ACC112 (cell line): Measurements from ENCODE around the gene HOXA2.
A peak's percentile ranks its signal among the peaks of the same experiment; 100 is the strongest.

Source experiments
- H2AFZ ChIP-seq: fragments of 200-600 bp; sonication (generic); one replicate; pipeline ENCODE4 v1.6.0; 2017; ENCODE audit warnings: antibody characterized with exemption, low read length; ENCODE audit not compliant: unreplicated experiment
- H3K27ac ChIP-seq: fragments of 200-600 bp; sonication (generic); 2 replicates; pipeline ENCODE4 v1.5.1; 2014; ENCODE audit warnings: low read depth, mild to moderate bottlenecking, antibody characterized with exemption, low read length, moderate library complexity
- H3K27me3 ChIP-seq: fragments of 200-600 bp; sonication (generic); 2 replicates; pipeline ENCODE4 v1.6.1; 2014; ENCODE audit warnings: mild to moderate bottlenecking, antibody characterized with exemption, low read length, moderate library complexity, mixed read lengths; ENCODE audit not compliant: insufficient read depth
- H3K36me3 ChIP-seq: fragments of 200-600 bp; sonication (generic); 2 replicates; pipeline ENCODE4 v1.6.1; 2016; ENCODE audit warnings: mild to moderate bottlenecking, antibody characterized with exemption, low read length, moderate library complexity, mixed read lengths; ENCODE audit not compliant: insufficient read depth
- H3K4me1 ChIP-seq: fragments of 200-600 bp; sonication (generic); one replicate; pipeline ENCODE4 v1.6.1; 2016; ENCODE audit warnings: low read length, mixed read lengths; ENCODE audit not compliant: insufficient read depth, unreplicated experiment, control insufficient read depth
- H3K4me3 ChIP-seq: fragments of 200-600 bp; sonication (generic); 2 replicates; pipeline ENCODE4 v1.5.1; 2014; ENCODE audit warnings: mild to moderate bottlenecking, low read depth, low read length
- H3K79me2 ChIP-seq: fragments of 200-600 bp; sonication (generic); one replicate; pipeline ENCODE4 v1.6.0; 2016; ENCODE audit warnings: low read length; ENCODE audit not compliant: control insufficient read depth, unreplicated experiment, insufficient read depth

The HOXA2 gene

DNA sequence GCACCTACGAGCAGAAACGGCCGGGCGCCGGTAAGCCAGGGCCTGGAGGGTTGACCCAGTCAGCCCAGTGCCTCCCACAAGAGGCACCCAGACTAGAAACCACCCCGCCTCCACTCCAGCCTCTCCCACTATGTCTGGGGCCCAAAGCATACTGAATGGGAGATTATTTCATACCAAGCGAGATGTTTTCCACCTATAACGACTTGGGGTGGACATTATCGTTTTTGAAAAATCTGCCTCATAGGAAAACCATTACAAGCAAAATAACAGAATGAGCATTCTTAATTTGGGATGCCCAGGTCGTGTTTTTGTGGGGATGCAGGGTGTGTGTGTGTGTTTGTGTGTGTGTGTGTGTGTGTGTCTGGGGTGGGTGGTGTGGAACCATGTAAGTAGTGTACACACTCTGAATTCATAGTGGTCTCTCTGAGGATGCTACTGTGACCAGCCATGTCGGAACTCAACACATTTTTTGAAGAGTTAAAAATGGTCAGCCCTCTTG lies 43.5 kb upstream of the HOXA2 start:
- Histone ChIP-seq H3K27ac (no peak overlapping the region), H3K4me3 (no peak overlapping the region), H3K36me3 (no peaks in the 10 kb centered on the region), H3K27me3 (peaks cover 98% of the 10 kb centered on the region), H3K4me1 (no peaks in the 10 kb centered on the region), H3K79me2 (no peaks in the 10 kb centered on the region), H2AFZ (no peak overlapping the region)

DNA sequence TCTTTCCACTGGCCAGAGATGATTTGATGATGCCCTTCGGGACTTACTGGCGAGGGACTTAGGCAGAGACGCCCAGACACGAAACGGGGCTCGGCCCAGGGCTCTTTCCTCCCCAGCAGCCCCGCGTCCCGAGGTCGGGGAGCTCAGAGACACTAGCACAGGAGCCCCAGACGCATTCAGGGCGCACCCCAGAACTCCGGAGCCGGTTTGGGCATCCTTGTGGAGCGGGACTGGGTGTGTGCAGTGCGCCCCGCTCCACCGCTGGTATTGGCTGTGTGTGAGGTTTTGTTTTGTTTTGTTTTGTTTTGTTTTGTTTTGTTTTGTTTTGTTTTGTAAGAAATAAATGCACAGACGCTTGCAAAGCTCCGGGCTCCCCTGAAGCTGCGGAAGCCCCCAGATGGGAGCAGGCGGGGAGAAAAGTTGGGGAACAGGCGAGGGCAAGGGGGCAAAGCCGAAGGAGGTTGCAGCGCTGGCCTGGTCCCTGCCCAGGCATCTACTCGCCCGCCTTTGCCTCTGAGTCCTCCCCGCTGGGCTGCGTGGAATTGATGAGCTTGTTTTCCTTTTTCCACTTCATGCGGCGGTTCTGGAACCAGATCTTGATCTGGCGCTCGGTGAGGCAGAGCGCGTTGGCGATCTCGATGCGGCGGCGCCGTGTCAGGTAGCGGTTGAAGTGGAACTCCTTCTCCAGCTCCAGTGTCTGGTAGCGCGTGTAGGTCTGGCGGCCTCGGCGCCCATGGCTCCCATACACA lies 42.9 kb upstream of the HOXA2 start:
- Histone ChIP-seq H3K27ac (no peak overlapping the region), H3K79me2 (no peaks in the 10 kb centered on the region)

GRCh38 chr7:27144781-27145164 lies 42.3 kb upstream of the HOXA2 start:
- H3K79me2 ChIP-seq, result no peaks in the 10 kb centered on the region
- H3K27ac ChIP-seq, result no peak overlapping the region
- peaks cover 100% of the 10 kb centered on the region for H3K27me3 ChIP-seq
- H2AFZ ChIP-seq, result no peak overlapping the region
- H3K4me1 ChIP-seq, result no peaks in the 10 kb centered on the region
- no peaks in the 10 kb centered on the region for H3K36me3 ChIP-seq
- peak overlapping the region; percentile 16; the same call in 1 of the 2 replicates for H3K4me3 ChIP-seq

More for the DNA sequence above, 42.9 kb upstream of the HOXA2 start:
- H2AFZ ChIP-seq, result no peak overlapping the region
- H3K4me3 ChIP-seq, result peak overlapping the region; percentile 16; the same call in 1 of the 2 replicates
- H3K27me3 ChIP-seq, result peaks cover 100% of the 10 kb centered on the region
- no peaks in the 10 kb centered on the region for H3K4me1 ChIP-seq
- no peaks in the 10 kb centered on the region for H3K36me3 ChIP-seq

DNA sequence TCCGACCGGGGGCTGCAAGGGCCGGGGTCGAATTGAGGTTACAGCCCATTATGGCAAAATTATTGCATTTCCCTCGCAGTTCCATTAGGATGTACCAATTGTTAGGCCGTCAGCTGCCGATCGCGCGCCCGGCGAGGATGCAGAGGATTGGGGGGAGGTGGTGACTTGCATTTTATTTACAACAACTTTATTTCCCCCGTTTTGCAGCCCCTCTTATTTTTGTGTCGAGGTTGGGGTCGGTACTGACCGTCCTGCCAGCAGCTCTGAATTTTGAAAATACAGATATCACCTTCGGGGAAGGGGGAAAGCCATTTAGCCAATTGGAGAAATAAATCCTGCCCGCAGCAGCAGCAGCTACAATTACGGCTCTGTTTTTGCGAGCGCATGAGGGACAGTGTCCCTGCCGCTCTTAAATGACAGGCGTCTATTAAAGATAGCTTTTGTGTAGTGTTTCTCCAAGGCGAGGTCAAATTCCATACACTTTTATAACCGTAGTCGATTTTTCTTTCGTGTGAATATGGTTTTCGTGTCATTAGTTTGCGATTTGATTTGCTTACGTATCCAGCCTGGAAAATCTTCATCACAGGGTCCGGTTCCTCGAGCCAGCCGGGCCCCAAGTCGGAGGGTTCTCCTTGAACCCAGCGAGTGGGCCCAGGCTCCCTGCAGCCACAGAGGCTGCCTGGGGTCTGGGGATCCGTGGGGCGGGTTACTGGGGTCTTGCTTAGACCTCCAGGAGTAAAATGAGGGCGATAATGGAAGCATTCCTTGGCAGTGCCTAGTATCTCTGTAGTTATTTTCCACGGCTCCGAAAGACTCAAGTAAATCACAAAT lies 41.7 kb upstream of the HOXA2 start:
- Histone ChIP-seq H3K4me1 (no peaks in the 10 kb centered on the region), H3K27me3 (peaks cover 100% of the 10 kb centered on the region), H3K27ac (no peak overlapping the region), H3K79me2 (no peaks in the 10 kb centered on the region), H3K4me3 (peak overlapping the region; percentile 62; the same call in 1 of the 2 replicates), H2AFZ (no peak overlapping the region), H3K36me3 (no peaks in the 10 kb centered on the region)

DNA sequence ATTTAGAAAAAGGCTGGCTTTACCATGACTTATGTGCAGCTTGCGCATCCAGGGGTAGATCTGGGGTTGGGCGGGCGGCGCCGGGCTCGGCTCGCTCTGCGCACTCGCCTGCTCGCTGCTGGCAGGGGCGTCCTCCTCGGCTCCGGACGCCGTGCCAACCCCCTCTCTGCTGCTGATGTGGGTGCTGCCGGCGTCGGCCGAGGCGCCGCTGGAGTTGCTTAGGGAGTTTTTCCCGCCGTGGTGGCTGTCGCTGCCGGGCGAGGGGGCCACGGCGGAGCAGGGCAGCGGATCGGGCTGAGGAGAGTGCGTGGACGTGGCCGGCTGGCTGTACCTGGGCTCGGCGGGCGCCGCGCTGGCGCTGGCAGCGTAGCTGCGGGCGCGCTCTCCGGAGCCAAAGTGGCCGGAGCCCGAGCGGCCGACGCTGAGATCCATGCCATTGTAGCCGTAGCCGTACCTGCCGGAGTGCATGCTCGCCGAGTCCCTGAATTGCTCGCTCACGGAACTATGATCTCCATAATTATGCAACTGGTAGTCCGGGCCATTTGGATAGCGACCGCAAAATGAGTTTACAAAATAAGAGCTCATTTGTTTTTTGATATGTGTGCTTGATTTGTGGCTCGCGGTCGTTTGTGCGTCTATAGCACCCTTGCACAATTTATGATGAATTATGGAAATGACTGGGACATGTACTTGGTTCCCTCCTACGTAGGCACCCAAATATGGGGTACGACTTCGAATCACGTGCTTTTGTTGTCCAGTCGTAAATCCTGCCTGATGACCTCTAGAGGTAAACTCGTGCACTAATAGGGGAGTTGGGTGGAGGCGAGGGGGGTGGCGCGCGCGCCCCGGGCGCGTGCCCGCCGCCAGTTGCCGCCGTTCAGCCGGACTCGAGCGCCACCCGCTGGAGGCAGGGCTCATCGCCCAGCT lies 40.8 kb upstream of the HOXA2 start, which contains the start of gene HOXA5:
HOXA5 (minus strand) TSS at position 659 of the 927 bp plus-strand sequence; CDS start at position 585, 74 bp downstream.
- peak within 1 kb of the TSS; percentile 62 for H3K4me3 ChIP-seq
- no peaks in the 10 kb centered on the region for H3K79me2 ChIP-seq
- H3K27ac ChIP-seq, result no peak within 1 kb of the TSS
- H3K4me1 ChIP-seq, result no peaks in the 10 kb centered on the region
- H2AFZ ChIP-seq, result peak within 1 kb of the TSS; percentile 12
- H3K27me3 ChIP-seq, result peaks cover 100% of the 10 kb centered on the region
- no peaks in the 10 kb centered on the region for H3K36me3 ChIP-seq

DNA sequence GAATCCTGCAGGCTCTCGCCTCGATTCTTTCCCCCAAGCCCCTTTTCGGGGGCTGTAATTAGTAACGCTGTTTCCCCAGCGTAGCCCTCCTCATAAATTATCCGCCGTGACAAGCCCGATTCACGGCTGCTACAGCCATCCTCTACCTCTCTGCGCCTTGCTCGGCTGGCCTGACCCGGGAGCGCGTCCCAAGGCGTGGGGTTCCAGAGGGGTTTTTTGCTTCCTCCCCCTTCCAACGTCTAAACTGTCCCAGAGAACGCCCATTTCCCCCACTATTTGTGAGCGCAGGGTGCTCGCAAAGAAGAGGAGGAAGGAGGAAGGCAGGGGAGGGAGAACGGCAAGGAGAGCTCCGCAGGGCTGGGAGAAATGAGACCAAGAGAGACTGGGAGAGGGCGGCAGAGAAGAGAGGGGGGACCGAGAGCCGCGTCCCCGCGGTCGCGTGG lies 40.1 kb upstream of the HOXA2 start:
- Histone ChIP-seq H3K4me3 (peak overlapping the region; percentile 62), H3K4me1 (no peaks in the 10 kb centered on the region), H3K27ac (no peak overlapping the region), H2AFZ (peak overlapping the region; percentile 12), H3K36me3 (no peaks in the 10 kb centered on the region), H3K79me2 (no peaks in the 10 kb centered on the region), H3K27me3 (peaks cover 100% of the 10 kb centered on the region)

GRCh38 chr7:27141923-27142579 lies 39.6 kb upstream of the HOXA2 start:
- H3K79me2 ChIP-seq, result no peaks in the 10 kb centered on the region
- peaks cover 100% of the 10 kb centered on the region for H3K27me3 ChIP-seq
- H3K4me3 ChIP-seq, result peak overlapping the region; percentile 62
- no peaks in the 10 kb centered on the region for H3K36me3 ChIP-seq
- H3K4me1 ChIP-seq, result no peaks in the 10 kb centered on the region
- no peak overlapping the region for H2AFZ ChIP-seq
- H3K27ac ChIP-seq, result no peak overlapping the region

DNA sequence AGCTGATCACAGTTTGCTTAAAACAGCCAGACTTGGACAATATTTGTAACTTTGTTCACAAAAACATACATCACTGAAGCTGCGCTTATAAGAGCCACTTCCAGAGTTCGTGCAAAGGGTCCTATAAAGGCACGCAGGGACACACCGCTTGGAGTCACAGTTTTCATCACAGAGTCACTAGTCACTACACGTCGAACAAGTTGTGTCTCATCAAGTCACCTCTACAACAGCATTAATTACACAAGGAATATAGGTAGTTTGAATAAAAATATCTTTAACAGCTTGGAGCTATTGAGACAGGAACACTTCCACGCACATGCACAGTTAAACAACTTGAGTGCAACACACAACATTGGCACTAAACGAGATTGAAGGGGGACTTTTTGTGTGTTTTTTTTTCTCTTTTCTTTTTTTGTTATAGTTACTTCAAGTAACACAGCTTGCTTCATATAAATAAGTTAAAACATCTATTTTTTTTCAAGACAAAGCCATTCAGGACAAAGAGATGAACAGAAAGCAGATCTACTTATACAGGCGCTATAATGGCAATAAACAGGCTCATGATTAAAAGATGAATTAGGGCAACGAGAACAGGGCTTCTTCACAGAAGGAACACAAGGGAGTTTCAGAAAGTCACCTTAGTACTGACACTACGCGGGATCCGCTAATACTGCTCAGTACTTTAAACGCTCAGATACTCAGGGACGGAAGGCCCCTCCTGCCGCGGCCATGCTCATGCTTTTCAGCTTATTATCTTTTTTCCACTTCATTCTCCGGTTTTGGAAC lies 38.8 kb upstream of the HOXA2 start:
- H3K4me1 ChIP-seq, result no peaks in the 10 kb centered on the region
- H3K79me2 ChIP-seq, result no peaks in the 10 kb centered on the region
- no peak overlapping the region for H3K4me3 ChIP-seq
- H3K27ac ChIP-seq, result no peak overlapping the region
- H3K27me3 ChIP-seq, result peaks cover 99% of the 10 kb centered on the region
- H2AFZ ChIP-seq, result no peak overlapping the region
- H3K36me3 ChIP-seq, result no peaks in the 10 kb centered on the region

DNA sequence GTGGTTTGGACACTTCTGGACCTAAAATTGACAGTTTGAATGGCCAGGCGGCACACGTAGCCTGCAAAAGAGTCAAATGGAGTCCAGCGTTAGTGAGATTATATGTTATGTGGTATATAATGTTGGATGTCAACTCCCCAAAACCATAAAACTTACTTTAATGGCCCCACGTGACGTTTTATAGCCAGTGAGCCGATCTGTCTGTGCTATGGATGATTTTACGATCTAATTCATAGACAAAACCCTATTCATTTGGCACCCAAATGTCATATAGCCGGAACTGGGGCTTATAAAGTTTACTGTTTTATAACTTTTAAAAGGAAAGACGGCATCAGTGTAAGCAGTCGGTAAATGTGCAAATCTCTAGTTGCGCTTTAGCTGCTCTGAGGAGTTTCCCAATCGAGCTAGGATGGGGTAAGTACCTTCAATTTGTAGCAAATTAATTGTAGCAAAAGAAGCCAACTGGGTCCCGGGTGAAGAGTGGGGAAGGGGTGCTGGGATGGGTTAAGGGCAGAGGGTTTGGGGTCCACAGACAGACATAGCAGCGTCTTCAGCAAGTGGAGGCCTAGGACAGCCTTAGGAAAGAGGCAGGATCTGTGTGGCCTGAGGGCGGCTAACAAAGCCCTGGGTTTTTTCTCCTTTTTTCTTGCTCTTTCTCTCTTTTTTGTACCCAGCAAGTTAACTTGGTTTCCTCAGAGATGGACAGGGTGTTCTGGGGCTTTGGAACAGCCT lies 37.8 kb upstream of the HOXA2 start:
- Histone ChIP-seq H3K4me1 (peaks cover 8% of the 10 kb centered on the region), H3K36me3 (no peaks in the 10 kb centered on the region), H3K4me3 (no peak overlapping the region), H2AFZ (no peak overlapping the region), H3K27me3 (peaks cover 99% of the 10 kb centered on the region), H3K79me2 (no peaks in the 10 kb centered on the region), H3K27ac (no peak overlapping the region)
